GM19099 (cell line): Measurements from ENCODE around the gene ZBTB20.

Experiments
- POLR2A ChIP-seq: IDR thresholded peaks from 3 replicates; pipeline ENCODE4 v1.6.1; 2011; ENCODE audit warnings: low read depth; ENCODE audit not compliant: insufficient read length; ENCODE audit errors: extremely low read depth

Gene ZBTB20

GRCh38 chr3:114941626-114942309 is 205.3 kb downstream of the ZBTB20 start:
- no peak for TF ChIP-seq POLR2A

DNA sequence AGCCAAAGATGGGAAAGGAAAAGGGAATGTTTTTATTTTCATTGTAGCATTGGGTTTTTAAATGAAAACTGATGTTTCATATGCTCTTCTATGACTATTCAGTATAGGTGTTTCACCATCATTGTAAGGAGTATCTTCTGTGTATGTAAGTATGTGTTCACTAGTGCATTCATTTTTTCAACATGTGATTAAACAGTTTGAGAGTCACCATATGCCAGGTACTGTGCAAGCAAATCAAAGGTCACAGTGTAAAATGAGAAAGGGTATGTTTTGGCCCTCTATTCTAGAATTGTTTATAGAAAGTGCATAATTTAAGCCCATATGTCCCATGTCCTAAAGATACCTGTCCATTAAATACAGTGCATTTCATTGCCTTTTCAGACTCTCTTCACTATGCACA is 207.2 kb downstream of the ZBTB20 start:
- no peak for TF ChIP-seq POLR2A

DNA sequence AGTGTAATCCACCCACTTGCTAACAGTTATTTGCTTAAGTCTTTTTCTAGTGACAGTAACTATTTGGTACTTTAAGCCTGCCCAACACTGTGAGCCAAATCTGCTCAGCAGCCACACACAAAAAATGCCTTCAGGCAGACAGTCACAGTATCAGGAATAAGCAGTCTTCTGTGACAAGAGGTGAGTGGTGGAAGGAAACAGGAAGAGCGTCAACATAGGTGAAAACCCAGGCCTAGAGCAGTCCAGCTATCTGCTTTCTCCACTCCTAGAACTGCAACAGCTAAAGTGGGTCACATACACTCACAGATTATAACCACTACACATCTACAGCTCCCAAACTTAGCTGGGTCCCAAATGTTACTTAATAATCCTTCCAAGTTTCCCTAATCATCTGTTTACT is 213.7 kb downstream of the ZBTB20 start:
- no peak for TF ChIP-seq POLR2A

GRCh38 chr3:114929971-114930732 is 216.9 kb downstream of the ZBTB20 start:
- TF ChIP-seq POLR2A = no peak

- no peak for TF ChIP-seq POLR2A
These were observed 218.0 kb downstream of the ZBTB20 start for GRCh38 chr3:114928989-114929640.

GRCh38 chr3:114904633-114905032 is 242.5 kb downstream of the ZBTB20 start:
- TF ChIP-seq POLR2A = no peak

GRCh38 chr3:114903213-114903612 is 243.9 kb downstream of the ZBTB20 start:
- TF ChIP-seq POLR2A = no peak

GRCh38 chr3:114902691-114903101 is 244.4 kb downstream of the ZBTB20 start:
- no peak for TF ChIP-seq POLR2A

- no peak for TF ChIP-seq POLR2A
These were observed 246.2 kb downstream of the ZBTB20 start for GRCh38 chr3:114900908-114901307.

- TF ChIP-seq POLR2A = no peak
These were observed 247.7 kb downstream of the ZBTB20 start for GRCh38 chr3:114899186-114899931.

DNA sequence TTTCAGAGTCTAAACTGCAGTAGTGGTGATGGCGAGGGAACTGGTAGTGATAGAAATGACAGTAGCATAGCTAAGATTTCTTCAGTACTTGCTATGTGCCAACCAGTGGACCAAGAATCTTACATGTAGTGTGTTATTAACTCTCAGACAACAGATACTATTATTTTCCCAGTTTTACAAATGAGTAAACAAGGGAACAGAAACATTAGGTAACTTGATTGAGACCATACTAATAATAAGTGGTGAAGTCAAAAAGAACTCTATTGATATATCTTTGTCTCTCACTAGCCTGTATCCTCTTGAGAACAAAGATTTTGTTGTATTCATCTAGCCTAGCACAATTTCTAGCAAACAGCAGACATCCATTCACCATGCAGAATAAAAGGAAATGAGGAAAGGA is 250.1 kb downstream of the ZBTB20 start:
- no peak for TF ChIP-seq POLR2A

DNA sequence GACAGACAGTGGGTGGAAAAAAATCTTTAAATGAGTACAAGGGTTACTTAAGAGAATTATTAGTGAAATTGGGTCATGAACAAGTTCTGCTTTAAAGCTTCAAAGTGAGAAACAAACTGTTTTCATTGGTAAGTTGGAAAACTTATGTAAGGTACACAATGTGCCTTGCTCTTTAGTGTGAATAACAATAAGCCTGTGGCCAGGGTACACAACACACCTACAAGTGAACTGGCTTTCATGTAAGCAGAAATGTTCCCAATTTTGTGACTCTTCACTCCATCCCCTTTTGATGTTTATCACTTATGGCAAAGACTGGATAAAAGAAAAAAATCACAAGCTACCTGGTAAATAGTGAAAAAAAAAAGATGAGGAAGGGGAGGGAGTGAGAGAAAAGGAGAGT is 253.7 kb downstream of the ZBTB20 start:
- TF ChIP-seq POLR2A = no peak

- TF ChIP-seq POLR2A = no peak
These were observed 254.2 kb downstream of the ZBTB20 start for GRCh38 chr3:114892880-114893279.

DNA sequence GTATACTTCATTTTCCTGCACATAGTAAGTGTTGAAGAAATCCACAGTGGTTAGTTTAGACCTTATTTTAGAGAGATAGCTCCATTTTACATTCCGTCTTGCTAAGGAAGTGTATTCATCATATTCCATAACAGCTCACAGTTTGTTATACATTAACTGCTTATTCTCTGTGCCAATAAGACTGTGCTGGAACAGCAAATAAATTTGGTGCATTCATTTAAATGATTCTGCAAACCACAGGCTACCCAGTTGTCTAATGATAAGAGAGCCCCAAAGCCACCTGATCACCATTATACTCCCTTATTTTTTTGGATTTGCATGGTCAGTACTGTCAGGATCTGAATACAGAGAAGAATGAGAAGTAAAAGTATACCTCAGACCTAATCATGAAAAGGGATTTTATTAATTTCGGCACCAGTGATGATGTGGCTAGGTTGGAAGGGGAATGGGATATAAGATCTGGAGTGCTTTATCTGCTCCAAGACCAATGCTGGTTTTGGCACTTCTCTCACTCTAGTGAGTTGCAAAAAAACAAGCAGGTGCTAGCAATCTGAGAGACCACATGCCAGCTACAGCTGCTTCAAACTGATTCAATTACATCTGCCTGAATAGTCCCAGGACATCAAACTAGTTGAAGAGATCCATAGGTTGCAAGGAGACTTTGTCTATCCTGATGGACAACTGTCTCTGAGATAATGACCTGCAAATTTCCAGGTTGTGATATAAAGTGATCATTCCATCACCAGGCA is 254.8 kb downstream of the ZBTB20 start:
- TF ChIP-seq POLR2A = no peak
